Body of pancreas (tissue), 4 donors: ENCODE measurements around the gene CCDC136.

Source experiments
- CTCF ChIP-seq, 7 experiments: fragments of 450-650 bp in 4 of 7; fragments of 200-600 bp in 3 of 7; sonication (generic) in 3 of 7; IDR thresholded peaks; one replicate each; pipeline ENCODE4 v1.5.1; 2016 to 2019; ENCODE audit warnings: antibody characterized with exemption in 7 of 7
- POLR2A ChIP-seq, 3 donors: fragments of 450-650 bp; IDR thresholded peaks; one replicate each; pipeline ENCODE4 v1.6.1; 2016; ENCODE audit warnings: antibody characterized with exemption in 3 of 3, mild to moderate bottlenecking in 2 of 3

GRCh38 chr7:128742206-128742605 lies 49.6 kb upstream of the CCDC136 start:
- TF ChIP-seq CTCF (IDR thresholded peaks at IDR 0.05) = no peak
- TF ChIP-seq POLR2A (IDR thresholded peaks at IDR 0.05) = no peak
